Stomach (tissue), 4 donors: ENCODE data around the gene NCDN.

ENCODE experiments used
- EP300 ChIP-seq: sonication (generic); formaldehyde crosslinking; IDR thresholded peaks from one replicate; pipeline ENCODE4 v1.6.1; 2017; ENCODE audit warnings: antibody characterized with exemption
- POLR2A ChIP-seq, 4 donors: fragments of 450-650 bp; IDR thresholded peaks; one replicate each; pipeline ENCODE4 v1.6.1; 2016; ENCODE audit warnings: antibody characterized with exemption in 4 of 4, control low read depth in 2 of 4, mild to moderate bottlenecking in 1 of 4, moderate library complexity in 1 of 4
- TF ChIP-seq, protein P1 (sequence below), 7 experiments: fragments of 450-650 bp in 4 of 7; fragments of 200-600 bp in 3 of 7; sonication (generic) in 3 of 7; IDR thresholded peaks; one replicate each; pipeline ENCODE4 v1.5.1; 2016 to 2019; ENCODE audit warnings: antibody characterized with exemption in 7 of 7, control low read depth in 2 of 7, mild to moderate bottlenecking in 1 of 7

DNA sequence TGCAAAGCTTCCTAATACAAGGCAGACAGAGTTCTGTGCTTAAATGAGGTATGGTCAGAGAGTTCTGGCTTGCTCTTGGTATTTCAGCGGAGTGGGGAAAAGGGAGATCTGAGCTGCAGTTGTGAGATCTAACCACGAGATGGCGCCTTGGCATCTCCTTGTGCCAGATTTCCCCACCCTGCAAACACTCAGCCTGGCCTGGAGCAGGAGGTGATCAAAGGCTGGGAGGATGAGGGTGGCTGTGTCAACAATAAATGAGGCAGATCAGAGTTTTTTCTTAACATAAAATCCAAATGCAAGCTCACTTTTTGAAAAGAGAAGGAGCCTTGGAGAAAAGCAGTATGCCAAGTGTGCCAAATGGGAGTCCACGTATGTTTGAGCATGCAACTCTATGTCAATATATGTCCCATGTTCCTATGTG, 11.4 kb downstream of the NCDN start:
- TF ChIP-seq, protein P1, sequence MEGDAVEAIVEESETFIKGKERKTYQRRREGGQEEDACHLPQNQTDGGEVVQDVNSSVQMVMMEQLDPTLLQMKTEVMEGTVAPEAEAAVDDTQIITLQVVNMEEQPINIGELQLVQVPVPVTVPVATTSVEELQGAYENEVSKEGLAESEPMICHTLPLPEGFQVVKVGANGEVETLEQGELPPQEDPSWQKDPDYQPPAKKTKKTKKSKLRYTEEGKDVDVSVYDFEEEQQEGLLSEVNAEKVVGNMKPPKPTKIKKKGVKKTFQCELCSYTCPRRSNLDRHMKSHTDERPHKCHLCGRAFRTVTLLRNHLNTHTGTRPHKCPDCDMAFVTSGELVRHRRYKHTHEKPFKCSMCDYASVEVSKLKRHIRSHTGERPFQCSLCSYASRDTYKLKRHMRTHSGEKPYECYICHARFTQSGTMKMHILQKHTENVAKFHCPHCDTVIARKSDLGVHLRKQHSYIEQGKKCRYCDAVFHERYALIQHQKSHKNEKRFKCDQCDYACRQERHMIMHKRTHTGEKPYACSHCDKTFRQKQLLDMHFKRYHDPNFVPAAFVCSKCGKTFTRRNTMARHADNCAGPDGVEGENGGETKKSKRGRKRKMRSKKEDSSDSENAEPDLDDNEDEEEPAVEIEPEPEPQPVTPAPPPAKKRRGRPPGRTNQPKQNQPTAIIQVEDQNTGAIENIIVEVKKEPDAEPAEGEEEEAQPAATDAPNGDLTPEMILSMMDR (IDR thresholded peaks at IDR 0.05) = peak in 5 of 7 experiments; percentile 78 to 93 (median 85)
- no peak for TF ChIP-seq POLR2A (IDR thresholded peaks at IDR 0.05)
- TF ChIP-seq EP300 = no peak
